GM12878 (cell line): Measurements from ENCODE around the gene PSMC3IP.

Experiments used
- CHD1 ChIP-seq: IDR thresholded peaks from 2 replicates; pipeline ENCODE4 v1.6.1; 2012; ENCODE audit warnings: low read depth, low read length, improper control_type of control experiment
- CHD2 ChIP-seq: IDR thresholded peaks from 2 replicates; pipeline ENCODE4 v1.6.1; 2011; ENCODE audit warnings: low read depth, low read length, improper control_type of control experiment, borderline replicate concordance
- CTCF ChIP-seq, 3 experiments: IDR thresholded peaks in 2 of 3; conservative IDR thresholded peaks in 1 of 3; 2 replicates each; pipeline ENCODE4 v1.5.1; 2011; ENCODE audit warnings: low read depth in 3 of 3, low read length in 3 of 3, mild to moderate bottlenecking in 3 of 3, control low read depth in 2 of 3, moderate library complexity in 2 of 3, inconsistent platforms in 1 of 3, mixed read lengths in 1 of 3; ENCODE audit not compliant: control insufficient read depth in 2 of 3, insufficient read depth in 1 of 3; ENCODE audit errors: extremely low read depth in 1 of 3
- KAT2A ChIP-seq: conservative IDR thresholded peaks from 2 replicates; pipeline ENCODE4 v1.6.1; 2011; ENCODE audit warnings: low read depth, low read length; ENCODE audit not compliant: control insufficient read depth
- MAX ChIP-seq: IDR thresholded peaks from 2 replicates; pipeline ENCODE4 v1.6.1; 2012; ENCODE audit warnings: low read depth, low read length, improper control_type of control experiment
- MYC ChIP-seq: IDR thresholded peaks from 2 replicates; pipeline ENCODE4 v1.6.1; 2011; ENCODE audit warnings: mild to moderate bottlenecking, low read length, moderate library complexity, inconsistent platforms; ENCODE audit not compliant: insufficient read depth, insufficient replicate concordance, insufficient read length, severe bottlenecking
- POLR2A ChIP-seq: IDR thresholded peaks from 2 replicates; pipeline ENCODE4 v1.6.1; 2011; ENCODE audit warnings: low read depth, mild to moderate bottlenecking, low read length
- POLR2AphosphoS2 ChIP-seq: IDR thresholded peaks from 2 replicates; pipeline ENCODE4 v1.6.1; 2011; ENCODE audit warnings: low read depth, mild to moderate bottlenecking, low read length, improper control_type of control experiment, moderate library complexity
- POLR2AphosphoS5 ChIP-seq: IDR thresholded peaks from 2 replicates; pipeline ENCODE4 v1.6.1; 2011; ENCODE audit warnings: mild to moderate bottlenecking, low read length, inconsistent platforms
- SIN3A ChIP-seq: IDR thresholded peaks from 2 replicates; pipeline ENCODE4 v1.6.1; 2012; ENCODE audit warnings: low read depth, low read length, improper control_type of control experiment
- SMC3 ChIP-seq: IDR thresholded peaks from 2 replicates; pipeline ENCODE4 v1.6.1; 2011; ENCODE audit warnings: low read length, improper control_type of control experiment, borderline replicate concordance
- TCF12 ChIP-seq: IDR thresholded peaks from 2 replicates; pipeline ENCODE4 v1.6.1; 2011; ENCODE audit warnings: low read depth, mild to moderate bottlenecking, low read length
- ZNF217 ChIP-seq: fragments of 450-650 bp; IDR thresholded peaks from 2 replicates; pipeline ENCODE4 v1.6.1; 2017; ENCODE audit warnings: antibody characterized with exemption, mild to moderate bottlenecking
- TF ChIP-seq, protein P1 (sequence below): IDR thresholded peaks from 2 replicates; pipeline ENCODE4 v1.6.1; 2011; ENCODE audit warnings: borderline replicate concordance, low read depth, mild to moderate bottlenecking, moderate library complexity, low read length; ENCODE audit not compliant: insufficient read depth, poor library complexity, severe bottlenecking

DNA sequence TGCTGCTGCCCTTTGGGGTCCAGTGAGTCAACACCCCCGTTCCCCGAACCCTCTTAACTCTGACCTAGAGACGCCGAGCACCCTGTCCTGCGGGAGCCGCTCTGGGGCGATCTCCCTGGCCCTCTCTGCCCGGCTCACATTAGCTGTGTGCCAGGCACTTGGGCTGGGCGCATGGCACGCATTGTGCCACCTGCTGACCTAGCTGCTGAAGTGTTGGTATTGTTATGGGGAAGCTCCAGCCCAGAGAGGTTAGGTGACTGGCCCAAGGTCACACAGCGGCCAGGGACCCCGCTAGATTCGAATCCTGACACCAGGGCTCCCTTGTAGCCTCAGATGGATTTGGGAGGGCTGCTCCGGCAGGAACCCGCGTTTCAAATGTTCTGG, 23.7 kb downstream of the PSMC3IP start:
- TF ChIP-seq CTCF (IDR thresholded peaks at IDR 0.05 in 2 of 3, conservative IDR thresholded peaks at IDR 0.05 in 1 of 3; ENCODE audit: control insufficient read depth in 2 of 3, extremely low read depth in 1 of 3, insufficient read depth in 1 of 3, low read depth in 3 of 3, low read length in 3 of 3), result no peak; a peak in 1 of 6 replicates
- no peak for TF ChIP-seq CHD2
- no peak for TF ChIP-seq TCF12
- no peak for TF ChIP-seq SMC3
- no peak for TF ChIP-seq ZNF217
- no peak for TF ChIP-seq POLR2A
- TF ChIP-seq POLR2AphosphoS5, result no peak
- no peak for TF ChIP-seq SIN3A
- TF ChIP-seq, protein P1, sequence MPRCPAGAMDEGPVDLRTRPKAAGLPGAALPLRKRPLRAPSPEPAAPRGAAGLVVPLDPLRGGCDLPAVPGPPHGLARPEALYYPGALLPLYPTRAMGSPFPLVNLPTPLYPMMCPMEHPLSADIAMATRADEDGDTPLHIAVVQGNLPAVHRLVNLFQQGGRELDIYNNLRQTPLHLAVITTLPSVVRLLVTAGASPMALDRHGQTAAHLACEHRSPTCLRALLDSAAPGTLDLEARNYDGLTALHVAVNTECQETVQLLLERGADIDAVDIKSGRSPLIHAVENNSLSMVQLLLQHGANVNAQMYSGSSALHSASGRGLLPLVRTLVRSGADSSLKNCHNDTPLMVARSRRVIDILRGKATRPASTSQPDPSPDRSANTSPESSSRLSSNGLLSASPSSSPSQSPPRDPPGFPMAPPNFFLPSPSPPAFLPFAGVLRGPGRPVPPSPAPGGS, result no peak
- TF ChIP-seq POLR2AphosphoS2, result no peak
- TF ChIP-seq KAT2A, result no peak
- no peak for TF ChIP-seq CHD1
- no peak for TF ChIP-seq MYC
- TF ChIP-seq MAX, result no peak
